ENCODE measurements around the gene GPD1. TPM values are rescaled to one million over a fixed set of nuclear protein-coding genes. Genes with fewer than 3 reads are reported as not detected.

GPD1 gene
- total RNA-seq, 1 donor = not detected

GRCh38 chr12:50104417-50105366 is 884 bp downstream of the GPD1 start:
- TF ChIP-seq, protein P1, sequence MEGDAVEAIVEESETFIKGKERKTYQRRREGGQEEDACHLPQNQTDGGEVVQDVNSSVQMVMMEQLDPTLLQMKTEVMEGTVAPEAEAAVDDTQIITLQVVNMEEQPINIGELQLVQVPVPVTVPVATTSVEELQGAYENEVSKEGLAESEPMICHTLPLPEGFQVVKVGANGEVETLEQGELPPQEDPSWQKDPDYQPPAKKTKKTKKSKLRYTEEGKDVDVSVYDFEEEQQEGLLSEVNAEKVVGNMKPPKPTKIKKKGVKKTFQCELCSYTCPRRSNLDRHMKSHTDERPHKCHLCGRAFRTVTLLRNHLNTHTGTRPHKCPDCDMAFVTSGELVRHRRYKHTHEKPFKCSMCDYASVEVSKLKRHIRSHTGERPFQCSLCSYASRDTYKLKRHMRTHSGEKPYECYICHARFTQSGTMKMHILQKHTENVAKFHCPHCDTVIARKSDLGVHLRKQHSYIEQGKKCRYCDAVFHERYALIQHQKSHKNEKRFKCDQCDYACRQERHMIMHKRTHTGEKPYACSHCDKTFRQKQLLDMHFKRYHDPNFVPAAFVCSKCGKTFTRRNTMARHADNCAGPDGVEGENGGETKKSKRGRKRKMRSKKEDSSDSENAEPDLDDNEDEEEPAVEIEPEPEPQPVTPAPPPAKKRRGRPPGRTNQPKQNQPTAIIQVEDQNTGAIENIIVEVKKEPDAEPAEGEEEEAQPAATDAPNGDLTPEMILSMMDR (IDR thresholded peaks at IDR 0.05; ENCODE audit: insufficient read depth, low read depth, low read length) = no peak
- DNase-seq (ENCODE audit: low read depth) = no peak
- no peak overlapping the region for H3K4me3 ChIP-seq (ENCODE audit: low read depth, low read length)

DNA sequence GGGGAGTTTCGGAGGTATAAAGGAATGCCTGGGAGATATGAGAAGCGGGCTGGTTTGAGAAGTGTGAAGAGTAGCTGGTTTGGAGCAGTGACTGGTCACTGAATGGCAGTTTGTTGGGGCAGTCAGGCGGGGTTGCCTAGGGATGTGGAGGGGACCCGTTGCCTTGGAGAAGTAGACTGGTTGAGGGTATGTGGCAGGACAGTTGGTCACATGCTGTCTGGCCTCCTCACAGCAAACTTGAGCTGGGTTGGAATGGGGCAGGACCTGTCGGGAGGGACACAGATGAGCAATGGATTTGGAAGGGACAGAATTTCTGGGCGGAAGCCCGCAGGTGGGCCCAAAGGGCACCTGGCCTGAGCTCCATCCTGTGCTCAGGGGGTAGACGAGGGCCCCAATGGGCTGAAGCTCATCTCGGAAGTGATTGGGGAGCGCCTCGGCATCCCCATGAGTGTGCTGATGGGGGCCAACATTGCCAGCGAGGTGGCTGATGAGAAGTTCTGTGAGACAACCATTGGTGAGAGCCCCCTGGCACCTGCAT is 2.2 kb downstream of the GPD1 start:
- no peak overlapping the region for H3K4me3 ChIP-seq (ENCODE audit: low read depth, low read length)
- TF ChIP-seq, protein P1 (IDR thresholded peaks at IDR 0.05; ENCODE audit: insufficient read depth, low read depth, low read length) = no peak
- no peak for DNase-seq (ENCODE audit: low read depth)

DNA sequence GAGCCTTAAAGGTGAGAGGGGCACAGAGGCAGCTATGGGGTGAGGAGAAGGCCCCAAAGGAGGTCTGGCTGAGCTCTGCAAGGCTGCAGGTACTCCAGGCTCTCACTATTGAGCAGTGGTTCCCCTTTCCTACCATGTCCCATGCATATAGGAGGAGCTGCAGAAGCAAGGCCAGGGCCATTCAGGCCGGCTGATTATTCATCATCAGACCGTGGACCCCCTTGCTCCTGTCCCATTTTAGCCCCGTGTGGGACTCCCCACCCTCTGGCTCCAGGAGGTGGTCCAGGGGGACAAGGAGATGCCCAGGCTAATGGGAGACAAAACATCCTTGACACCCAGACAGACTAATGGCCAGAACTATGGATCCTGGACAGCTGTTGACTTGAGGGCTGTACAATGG is 3.1 kb downstream of the GPD1 start:
- no peak for DNase-seq (ENCODE audit: low read depth)
- TF ChIP-seq, protein P1 (IDR thresholded peaks at IDR 0.05; ENCODE audit: insufficient read depth, low read depth, low read length) = no peak
- H3K4me3 ChIP-seq (ENCODE audit: low read depth, low read length) = no peak overlapping the region

- no peak for DNase-seq (ENCODE audit: low read depth)
- TF ChIP-seq, protein P1 (IDR thresholded peaks at IDR 0.05; ENCODE audit: insufficient read depth, low read depth, low read length) = no peak
- no peak overlapping the region for H3K4me3 ChIP-seq (ENCODE audit: low read depth, low read length)
Measured at GRCh38 chr12:50107416-50108268, 3.8 kb downstream of the GPD1 start.

GRCh38 chr12:50109319-50109718 is 5.5 kb downstream of the GPD1 start:
- no peak overlapping the region for H3K4me3 ChIP-seq (ENCODE audit: low read depth, low read length)
- TF ChIP-seq, protein P1 (IDR thresholded peaks at IDR 0.05; ENCODE audit: insufficient read depth, low read depth, low read length) = no peak
- no peak for DNase-seq (ENCODE audit: low read depth)

DNA sequence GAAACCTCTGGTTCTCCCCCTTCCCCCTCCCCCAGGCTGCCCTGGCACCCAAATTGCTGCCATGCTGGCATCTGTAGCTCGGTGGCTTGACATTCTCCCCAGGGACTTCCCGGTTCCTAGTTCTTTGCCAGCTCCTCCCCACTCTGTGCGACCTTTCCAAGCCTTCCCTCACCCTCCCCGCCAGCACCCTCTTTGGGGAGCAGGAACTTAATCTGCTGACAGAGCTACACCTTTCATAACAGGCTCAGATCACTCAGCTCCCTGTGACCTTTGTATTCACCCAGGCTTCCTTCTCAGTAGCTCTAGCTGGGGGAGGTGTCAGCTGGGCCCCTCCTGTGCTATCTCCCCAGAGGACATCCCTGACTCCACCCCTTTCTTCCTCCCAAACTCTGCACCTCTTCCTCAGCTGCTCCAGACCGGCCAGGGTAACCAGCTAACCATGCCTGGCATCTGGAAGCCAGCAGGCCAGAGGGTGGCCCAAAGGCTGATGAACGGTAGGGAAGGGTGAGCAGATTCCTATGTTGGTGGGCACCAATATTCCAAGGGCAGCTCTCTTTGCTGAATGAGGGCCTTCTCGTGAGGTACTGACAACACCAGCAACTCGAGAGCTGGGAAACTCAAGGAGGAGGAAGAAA is 6.4 kb downstream of the GPD1 start:
- no peak for DNase-seq (ENCODE audit: low read depth)
- H3K4me3 ChIP-seq (ENCODE audit: low read depth, low read length) = no peak overlapping the region

More for the DNA sequence above, 6.4 kb downstream of the GPD1 start:
- TF ChIP-seq, protein P1 (IDR thresholded peaks at IDR 0.05; ENCODE audit: insufficient read depth, low read depth, low read length) = no peak

Measured in fibroblast of villous mesenchyme (primary cell).